Activated T-helper 9 cell treated with anti-CD3 and anti-CD28 coated beads, Interleukin-2, amount 50 U/mL, for 16 hours (primary cell): Measurements from ENCODE around the gene TMEM37.

Experiments used
- DNase-seq: peaks from one replicate; pipeline ENCODE4 v3.0.0-alpha.2; 2020; ENCODE audit warnings: low read depth

TMEM37 gene

GRCh38 chr2:119434664-119435063 is 3.0 kb downstream of the TMEM37 start:
- DNase-seq: no peak

DNA sequence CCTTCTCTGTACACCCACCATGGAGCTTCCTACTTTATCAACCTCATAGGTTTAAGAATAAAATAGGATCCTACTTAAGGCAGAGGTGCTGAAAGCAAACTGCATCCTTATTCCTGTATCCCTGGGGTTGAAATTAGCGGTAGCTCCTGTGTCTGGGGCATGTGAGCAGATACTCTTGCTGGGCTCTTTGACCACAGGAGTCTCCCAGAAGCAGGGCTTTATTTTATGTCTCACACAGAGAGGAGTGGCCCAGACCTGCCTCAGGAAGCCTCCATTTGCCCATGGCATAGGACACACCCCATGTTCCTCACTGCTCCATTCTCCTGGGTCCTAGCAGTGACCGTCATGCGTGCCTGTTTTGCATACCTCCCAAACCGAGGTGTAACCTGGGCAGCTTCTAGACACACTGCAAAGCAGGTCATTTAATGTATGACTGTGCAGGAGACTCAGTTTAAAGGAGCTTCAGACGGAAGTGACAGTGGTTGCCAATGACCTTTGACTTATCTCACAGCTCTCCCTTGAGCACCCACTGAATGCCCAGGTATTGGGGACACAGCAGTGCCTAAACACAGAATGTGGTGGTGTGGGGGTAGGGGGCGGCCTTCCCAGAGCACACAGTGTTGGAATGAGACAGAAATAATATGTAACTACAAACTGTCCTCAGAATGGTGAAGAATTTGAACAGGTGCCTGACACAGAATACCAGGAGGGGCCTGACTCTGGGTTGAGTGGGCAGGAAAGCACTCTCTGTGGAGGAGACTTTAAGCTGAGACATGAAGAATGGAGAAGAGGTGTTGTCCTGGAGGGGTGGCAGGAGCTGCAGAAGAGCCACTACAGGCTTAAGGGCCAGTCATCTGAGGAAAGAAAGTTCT is 3.7 kb downstream of the TMEM37 start:
- no peak for DNase-seq

- no peak for DNase-seq
Observed at GRCh38 chr2:119435953-119436297, 4.3 kb downstream of the TMEM37 start.

GRCh38 chr2:119436993-119437772 is 5.5 kb downstream of the TMEM37 start:
- no peak for DNase-seq

GRCh38 chr2:119438128-119438656 is 6.5 kb downstream of the TMEM37 start:
- DNase-seq: no peak

DNA sequence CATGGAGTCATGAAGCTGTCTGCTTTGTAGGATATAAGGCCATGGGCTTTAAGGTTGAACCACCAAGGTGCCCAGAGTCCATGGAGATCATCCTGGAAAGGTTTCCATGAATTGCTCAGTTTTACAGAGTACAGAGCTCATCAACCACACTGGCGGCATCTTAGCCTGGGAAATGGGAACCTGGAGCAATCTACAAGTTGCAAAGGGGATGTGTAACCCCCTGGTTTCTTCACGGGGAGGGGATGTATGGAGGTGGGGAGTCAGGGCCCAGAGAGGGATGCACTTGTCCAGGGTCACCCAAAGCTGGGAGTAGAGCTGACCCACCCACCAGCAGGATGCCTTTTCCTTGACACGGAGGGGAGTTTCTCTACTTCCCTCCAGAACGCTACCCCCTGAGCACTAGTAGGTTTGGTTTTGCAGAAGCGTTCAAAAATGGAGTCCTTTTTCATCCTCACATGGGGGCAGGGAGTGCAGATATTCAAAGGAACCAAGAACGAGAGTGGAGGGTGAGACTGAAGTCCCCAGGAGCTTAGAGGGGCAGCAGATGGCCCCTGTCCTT is 7.2 kb downstream of the TMEM37 start:
- DNase-seq: no peak

- no peak for DNase-seq
Observed at GRCh38 chr2:119439574-119440500, 8.2 kb downstream of the TMEM37 start.

DNA sequence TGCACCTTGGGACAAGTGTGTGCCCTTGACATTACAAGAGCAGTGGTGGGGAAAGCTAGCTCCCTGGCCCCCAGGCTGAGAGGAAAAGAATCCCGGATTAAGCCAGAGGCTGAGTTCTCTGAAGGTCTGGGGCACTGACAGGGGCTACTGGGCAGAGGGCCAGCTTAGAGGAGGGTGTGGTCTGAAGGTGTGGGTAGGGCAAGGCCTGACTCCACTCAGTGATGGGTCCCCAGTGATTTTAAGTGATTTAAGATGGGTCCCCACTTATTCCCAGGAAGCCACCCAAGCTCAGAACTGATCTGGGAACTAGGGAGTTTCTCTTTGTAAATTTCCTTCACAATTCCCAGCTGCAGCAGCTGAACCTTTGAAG is 8.8 kb downstream of the TMEM37 start:
- no peak for DNase-seq

DNA sequence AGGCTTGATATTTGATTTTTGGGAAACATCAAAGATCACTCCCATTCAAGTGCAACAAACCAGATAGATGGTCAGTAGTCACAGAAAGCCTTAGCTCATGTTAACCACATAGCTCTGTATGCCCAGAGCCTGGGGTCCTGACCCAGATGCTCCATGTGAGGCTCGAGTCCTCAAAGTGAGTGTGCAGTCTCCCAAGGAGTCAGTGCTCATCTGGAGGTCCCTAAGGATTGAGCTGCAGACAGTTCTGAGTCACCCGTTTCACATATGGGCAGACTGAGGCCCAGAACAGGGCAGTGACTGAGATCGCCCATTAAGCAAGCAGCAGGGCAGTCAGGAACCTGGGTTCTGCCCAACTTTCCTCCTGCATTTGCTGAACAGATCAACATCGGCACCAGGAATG is 9.2 kb downstream of the TMEM37 start:
- DNase-seq: no peak

GRCh38 chr2:119441376-119442225 is 9.9 kb downstream of the TMEM37 start:
- no peak for DNase-seq

GRCh38 chr2:119442226-119442619 is 10.6 kb downstream of the TMEM37 start:
- no peak for DNase-seq

DNA sequence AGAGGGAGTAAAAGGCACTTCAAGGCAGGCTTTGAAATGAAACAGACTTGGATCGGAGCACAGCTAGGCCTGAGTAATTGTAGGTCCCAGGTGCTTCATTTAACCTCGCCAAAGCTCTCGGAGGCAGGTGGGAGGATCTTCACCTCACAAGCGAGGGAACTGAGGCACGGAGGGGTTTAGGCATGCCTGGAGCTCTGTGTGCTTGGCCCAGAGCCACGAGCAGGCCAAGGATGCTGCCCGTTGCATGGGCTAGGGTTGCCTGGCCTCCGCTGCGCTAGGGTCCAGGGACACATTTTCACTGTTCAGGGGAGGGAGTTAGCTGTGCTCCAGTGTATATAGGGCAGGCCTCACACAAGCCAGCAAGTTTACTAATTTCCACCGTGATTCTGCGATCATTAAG is 11.2 kb downstream of the TMEM37 start:
- no peak for DNase-seq

GRCh38 chr2:119446037-119446436 is 14.4 kb downstream of the TMEM37 start:
- DNase-seq: no peak

GRCh38 chr2:119448427-119449141 is 16.9 kb downstream of the TMEM37 start:
- no peak for DNase-seq

GRCh38 chr2:119449521-119449920 is 17.9 kb downstream of the TMEM37 start:
- no peak for DNase-seq

DNA sequence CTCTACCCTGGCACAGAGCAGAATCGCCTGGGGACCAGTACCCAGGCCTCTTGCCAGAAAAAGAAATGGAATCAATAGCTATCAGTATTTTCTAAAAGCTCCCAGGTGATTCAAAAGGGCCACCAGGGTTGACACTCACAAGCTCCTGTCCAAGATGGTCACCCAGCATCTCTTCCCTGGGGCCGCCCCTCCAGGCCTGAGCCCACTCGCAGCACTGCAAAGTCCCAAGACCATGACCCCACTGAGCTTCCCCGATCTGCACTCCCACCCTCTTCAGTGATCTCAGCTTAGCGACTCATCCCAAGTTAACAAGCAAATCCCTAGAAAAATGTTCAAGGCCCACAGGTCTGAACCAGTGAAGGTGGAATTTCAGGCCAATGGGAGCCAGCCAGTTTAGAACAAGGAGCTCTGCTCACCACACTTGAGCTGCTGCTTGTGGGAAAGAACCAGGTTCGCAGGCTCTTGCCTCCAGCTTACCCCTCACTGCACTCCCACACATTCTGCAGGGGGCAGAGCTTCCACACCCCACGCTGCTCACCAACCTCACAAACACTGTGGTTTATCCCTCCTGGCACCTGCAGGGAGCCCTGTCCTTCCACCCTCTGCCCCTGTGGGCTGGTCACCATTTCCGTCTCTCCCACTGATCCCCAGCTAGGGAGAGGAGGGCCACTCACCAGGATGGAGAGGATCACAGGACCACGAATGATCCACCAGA is 19.8 kb downstream of the TMEM37 start:
- DNase-seq: no peak

DNA sequence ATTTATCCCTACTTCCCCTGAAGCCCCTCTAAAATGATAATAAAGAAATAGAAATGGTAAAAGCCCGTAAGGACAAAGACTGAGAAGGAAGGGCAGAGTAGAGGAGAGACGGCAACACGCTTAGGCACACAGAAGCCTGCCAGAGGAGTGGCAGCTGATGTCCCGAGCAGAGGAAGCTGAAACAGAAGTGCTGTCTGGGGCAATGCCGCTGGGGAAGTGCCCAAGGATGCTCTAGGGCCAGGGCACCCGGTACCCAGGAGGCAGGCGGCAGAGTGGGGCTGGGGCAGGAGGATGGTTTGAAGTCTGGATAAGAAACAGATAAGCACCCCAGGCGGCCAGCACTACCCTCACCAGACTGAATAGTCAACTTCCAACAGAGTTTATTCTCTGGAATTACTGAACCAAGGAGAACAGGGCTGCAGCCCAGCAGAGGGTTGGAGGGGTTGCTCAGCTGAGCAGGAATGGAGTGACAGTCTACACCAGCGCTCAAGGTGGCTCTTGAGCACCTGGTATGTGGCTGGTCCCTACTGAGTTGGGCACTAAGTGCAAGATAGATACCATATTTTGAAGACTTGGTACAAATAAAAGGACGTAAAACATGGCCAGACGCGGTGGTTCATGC is 22.4 kb downstream of the TMEM37 start:
- no peak for DNase-seq

DNA sequence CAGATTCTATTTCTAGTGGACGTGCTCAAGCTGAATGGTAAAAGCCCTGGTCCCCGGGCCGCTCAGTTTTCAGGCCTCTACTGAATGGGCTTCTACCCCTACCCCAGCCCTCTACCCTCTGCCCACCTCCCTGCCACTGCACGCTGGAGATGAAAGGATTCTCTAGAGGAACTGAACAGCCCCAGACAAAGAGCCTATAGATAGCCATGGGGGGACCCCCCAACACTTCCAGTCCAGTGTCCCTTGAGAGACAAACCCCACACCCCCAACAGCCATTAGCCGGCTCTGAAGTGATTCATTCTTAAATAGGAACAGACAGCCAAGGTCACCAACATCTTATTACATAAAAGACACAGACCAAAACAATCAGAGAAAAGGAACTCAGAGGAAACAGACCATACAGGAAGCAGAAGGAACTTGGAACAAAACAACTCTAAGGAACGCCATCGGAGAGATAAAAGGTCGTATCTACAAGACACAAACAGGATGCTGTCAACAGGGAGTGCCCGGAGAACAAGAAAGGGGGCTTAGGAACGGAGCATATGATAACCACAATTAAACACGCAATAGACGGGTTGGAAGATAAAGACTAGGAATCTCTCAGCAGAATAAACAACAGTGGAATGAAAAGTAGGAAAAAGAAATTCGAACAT is 23.5 kb downstream of the TMEM37 start:
- DNase-seq: no peak

DNA sequence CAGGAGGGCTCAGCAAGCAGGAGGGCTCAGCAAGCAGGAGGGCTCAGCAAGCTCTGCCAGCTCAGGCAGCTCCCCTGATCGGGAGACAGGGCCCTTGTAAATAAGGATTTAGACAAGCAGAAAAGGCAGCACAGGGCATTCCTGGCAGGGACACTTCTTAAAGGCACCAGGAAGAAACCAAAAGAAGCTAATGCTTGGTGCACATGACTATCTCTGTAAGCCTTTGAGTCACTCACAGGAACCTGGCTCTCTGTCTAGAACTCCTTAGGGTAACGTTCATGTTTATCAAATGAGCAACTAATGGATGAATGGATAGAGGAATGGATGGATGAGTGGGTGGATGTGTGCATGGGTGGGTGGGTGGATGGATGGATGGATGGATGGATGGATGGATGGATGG is 28.4 kb downstream of the TMEM37 start:
- no peak for DNase-seq
